Nucleus accumbens (tissue), 56 donors: ENCODE results near the gene NIPSNAP2.
"Not testable (repeated sequence)": the region's sequence is repeated elsewhere in the genome, so short reads cannot be mapped to it uniquely, and the experiment has no call there.

Experiments used
- DNase-seq, 56 donors: peaks; one replicate each; lab custom pipeline; 2025; lab: John Stamatoyannopoulos, UW

Gene NIPSNAP2

DNA sequence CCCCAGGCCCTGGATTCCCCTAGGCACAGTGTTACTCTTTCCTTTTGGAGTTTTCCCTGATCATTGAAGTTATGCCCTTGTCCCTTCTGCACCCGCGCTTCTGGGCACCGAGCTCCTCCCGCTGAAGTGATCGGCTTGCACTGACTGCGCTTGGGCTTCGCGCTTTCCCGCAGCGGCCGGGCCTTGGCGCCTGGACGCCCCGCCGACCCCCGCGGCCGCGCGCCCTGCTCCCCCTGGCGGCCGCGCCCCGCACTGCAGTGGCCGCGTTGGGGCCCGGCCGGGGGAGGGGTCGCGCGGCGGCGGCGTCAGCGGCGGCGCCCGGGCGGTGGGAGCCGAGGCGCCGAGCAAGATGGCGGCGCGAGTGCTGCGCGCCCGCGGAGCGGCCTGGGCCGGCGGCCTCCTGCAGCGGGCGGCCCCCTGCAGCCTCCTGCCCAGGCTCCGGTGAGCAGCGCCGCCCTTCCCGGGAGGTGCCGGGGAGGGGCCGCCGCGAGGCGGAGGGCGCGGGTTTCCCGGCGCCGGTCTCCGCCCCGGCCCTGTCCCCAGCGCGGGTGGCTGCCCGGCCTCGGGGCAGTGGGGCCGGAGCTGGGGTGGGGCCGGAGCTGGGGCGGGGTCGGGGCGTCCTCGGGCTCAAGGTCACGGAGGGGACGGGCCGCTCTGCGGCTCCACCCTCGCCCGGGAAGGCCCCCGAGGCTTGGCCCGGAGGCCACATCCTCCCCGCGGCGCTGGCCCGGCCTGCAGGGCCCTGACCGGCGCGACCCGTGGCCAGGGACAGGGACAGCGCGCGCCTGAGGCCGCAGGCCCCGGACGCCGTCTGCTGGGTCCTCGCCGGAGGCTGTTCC, at the start of gene NIPSNAP2:
TSS of gene NIPSNAP2 (plus strand) at position 325 of the 839 bp plus-strand sequence. CDS start at position 350, 25 bp downstream.
- DNase-seq, result peak in 52 of 56 donors; percentile 15 to 83 (median 52)

DNA sequence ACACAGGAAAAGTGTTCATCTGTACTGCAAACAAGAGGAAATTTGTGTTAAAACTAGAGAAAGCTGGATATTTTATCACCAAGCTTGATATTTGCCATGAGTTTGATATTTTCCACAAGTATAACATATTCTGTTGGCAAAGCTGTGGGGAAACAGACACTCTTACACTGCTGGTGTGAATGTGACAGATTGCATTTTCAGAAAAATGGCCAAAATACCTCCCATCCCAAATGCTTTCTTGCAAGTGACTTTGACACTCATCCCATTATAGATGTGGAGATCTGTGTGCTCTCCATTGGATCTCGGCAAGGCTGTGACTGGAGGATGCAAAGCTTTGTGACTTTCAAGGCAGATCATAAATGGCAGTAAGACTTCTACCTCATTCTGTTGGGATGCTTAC, 46.6 kb upstream of the NIPSNAP2 start:
- no peak for DNase-seq

DNA sequence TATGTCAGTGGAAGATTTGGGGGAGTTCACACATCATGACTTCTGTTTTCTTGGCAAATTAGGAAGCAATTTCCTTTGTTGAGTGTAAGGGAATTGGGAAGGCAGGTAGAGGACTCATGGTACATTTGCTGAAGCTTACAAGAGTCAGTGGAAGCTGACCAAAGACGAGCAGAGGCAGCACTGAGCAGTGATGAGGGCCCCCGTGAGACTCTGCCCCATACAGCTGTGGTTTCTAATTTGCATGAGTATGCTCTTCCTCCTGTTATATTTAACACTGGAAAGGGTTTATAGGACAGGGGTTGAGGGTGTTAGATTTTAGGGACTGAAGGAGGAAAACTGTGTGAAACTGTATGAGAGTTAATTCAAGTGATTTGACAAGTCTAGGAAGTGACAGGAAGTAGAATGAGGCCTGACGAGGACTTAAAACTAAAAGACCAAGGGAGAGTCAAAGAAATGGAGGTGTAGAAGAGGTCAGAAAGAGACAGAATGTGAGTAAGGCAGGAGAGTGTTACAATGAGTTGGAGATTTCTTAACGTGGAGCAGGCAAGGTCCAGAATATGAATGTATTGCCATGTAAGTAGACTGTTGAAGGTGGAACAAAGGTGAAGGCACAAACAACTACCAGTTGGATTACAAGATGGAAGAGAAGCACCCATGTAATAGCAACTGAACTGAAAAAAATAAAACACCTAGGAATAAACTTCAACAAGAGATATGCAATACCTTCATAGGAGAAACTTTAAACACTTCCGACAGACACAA, 36.2 kb upstream of the NIPSNAP2 start:
- DNase-seq, result no peak

DNA sequence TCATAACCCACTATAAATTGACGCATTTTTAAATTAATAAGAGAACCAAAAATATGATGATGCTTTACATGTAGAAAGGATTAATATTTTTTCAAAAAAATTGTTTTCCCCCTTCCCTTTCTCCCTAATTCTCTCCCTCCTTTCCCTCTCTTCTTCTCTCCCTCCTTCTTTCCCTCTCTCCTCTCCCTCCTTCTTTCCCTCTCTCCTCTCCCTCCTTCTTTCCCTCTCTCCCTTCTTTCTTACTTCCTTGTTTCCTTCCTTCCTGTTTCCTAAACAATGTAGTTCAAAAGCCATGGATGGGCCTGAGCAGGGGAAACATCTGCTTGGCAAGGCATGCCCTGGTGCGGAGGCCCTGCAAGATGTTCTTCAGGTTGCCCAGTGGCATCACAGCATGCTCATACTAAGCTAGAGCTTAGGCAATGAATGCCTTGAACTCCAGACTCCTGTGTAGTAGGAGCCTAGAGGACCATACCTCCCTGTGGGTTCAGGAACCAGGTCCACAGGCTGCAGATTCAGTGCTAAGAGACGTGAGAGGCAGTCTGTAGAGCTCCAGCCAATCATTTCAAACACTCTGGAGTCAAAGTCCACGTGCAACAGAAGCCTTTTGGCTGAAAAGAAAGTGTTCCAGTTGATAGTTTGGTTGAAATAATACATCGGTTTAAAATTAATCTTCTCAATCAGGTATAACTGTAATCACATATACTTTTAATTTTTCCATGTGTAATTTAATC, 32.8 kb upstream of the NIPSNAP2 start:
- no peak for DNase-seq

DNA sequence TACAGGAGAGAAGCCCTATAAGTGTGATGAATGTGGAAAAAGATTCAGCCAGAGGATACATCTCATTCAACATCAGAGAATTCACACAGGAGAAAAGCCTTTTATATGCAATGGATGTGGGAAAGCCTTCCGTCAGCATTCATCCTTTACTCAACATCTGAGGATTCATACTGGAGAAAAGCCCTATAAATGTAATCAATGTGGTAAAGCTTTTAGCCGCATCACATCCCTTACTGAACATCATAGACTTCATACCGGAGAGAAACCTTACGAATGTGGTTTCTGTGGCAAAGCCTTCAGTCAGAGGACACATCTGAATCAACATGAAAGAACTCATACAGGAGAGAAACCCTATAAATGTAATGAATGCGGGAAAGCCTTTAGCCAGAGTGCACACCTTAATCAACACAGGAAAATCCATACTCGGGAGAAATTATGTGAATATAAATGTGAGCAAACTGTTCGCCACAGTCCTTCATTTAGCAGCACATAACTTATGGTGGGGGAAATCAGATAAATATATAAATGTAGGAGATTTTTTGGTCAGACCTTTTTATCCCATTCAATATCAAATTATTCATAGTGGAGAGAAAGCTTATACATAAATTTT, 24.8 kb upstream of the NIPSNAP2 start:
- DNase-seq, result no peak

DNA sequence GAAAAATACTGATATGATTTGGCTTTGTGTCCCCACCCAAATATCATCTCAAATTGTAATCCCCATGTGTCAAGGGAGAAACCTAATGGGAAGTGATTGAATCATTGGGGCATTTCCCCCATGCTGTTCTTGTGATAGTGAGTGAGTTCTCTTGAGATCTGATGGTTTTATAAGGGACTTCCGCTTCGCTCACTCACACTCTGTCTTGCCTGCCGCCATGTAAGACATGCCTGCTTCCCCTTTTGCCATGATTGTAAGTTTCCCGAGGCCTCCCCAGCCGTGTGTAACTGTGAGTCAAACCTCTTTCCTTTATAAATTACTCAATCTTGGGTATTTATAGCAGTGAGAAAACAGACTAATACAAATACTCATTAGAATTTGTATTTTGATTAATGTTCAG, 17.8 kb upstream of the NIPSNAP2 start:
- DNase-seq, result no peak

DNA sequence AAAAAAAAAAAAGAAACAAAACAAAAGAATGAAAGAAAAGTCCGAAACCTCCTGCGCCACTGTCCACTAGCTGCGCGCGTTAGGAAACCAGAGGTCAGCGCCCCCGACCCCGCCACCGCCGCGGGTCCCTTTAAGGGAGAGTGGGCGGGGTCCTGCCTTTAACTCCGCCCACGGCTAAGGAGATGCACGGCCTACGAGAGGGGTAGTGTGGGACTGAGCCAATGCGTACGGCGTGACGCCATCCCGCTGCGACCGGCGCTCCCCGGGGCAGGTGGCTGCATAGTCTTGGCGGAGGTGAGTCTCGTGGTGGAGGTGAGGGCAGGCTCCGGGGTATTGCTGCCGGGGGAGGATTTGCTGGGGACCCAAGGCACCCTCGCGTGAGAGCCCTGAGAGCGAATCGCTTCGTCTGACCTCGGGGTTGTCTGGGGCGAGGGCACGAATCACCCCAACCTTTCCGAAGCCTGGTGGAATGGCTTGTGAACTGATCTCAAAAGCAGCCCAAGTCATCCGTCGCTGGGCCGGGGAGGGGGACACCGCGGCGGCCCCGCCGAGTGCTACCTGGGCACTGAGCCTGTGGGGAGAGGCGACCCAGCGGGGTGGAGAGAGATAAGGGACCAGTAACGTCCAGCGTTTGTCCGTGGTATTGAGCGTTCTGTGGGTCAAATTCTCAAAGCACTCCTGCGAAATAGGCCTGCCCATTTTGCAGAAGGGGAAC, 12.6 kb upstream of the NIPSNAP2 start, which contains the start of gene MRPS17:
TSS of gene MRPS17 (plus strand) at position 241 of the 715 bp plus-strand sequence. CDS start 1,319 bp downstream, outside the sequence.
- peak; percentile 50 to 96 (median 85) for DNase-seq

DNA sequence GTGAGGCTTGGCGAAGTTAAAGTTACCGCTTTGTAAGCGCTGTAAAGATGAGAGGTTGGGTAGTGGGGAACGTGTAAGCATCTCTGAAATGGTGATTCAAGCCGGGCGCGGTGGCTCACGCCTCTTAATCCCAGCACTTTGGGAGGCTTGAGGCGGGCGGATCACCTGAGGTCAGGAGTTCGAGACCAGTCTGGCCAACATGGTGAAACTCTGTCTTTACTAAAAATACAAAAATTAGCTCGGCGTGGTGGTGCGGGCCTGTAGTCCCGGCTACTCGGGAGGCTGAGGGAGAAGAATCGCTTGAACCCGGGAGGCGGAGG, 12.1 kb upstream of the NIPSNAP2 start:
- DNase-seq, result not testable (repeated sequence)

DNA sequence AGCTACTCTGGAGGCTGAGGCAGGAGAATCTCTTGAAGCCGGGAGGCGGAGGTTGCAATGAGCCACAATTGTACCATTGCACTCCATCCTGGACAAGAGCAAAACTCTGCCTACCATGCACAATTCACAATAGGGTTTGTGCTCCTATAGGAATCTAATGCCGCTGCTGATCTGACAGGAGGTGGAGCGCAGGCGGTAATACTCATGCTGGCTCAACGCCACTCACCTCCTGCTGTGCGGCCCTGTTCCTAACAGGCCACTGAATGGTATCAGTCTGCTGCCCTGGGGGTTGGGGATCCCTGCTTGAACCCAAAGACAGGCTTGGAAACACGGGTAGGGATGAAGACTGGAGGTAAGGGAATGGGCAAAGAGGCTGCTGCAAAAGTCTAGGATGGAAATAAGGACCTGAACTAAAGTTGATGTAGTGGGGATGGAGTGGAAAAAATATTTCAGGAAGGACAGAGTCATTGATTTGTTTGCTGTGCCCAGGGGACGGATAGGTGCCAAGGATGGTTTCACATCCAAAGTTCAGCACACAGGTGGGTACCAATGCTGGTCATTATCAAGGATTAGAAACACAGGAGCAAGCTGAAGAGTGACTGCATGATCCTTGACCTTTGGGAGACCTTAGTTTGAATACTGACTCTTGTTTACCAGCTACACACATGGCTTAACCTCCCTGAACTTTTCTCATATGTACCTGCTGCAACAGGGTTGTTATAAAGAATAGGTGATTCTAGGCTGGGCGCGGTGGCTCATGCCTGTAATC, 10.5 kb upstream of the NIPSNAP2 start:
- DNase-seq, result no peak

DNA sequence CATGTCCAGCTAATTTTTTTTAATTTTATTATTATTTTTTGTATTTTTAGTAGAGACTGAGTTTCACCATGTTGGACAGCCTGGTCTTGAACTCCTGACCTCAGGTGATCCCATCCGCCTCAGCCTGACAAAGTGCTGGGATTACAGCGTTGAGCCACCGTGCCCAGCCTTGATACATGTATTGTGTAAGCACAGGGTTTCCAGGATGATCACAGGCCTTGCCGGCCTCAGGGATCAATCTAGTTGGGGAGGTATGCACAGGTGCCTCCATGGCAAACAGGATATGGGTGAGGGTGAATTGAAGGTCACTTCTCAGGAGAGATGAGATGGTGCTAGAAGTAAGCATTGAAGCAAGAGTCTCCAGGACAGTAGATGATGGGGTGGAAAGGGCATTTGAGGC, 7.2 kb upstream of the NIPSNAP2 start:
- no peak for DNase-seq

DNA sequence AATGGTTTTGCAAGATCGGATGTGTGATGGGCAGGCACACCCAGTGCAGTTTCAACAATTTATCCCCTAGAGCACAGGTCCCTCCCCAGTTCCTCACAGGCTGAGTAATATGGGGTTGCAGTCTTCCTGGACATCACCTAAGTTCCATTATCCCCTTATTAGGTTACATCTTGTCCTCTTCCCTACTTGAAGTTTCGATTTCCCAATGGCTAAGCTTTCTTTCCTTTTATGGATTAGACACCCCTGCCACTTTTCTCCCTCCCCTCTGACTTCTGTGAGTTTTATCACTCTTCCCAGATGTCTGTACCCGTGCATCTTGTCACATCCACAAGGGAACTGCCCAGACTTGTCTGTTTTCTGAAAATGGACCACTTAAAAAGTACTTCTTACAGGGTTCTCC, 2.4 kb upstream of the NIPSNAP2 start:
- no peak for DNase-seq

DNA sequence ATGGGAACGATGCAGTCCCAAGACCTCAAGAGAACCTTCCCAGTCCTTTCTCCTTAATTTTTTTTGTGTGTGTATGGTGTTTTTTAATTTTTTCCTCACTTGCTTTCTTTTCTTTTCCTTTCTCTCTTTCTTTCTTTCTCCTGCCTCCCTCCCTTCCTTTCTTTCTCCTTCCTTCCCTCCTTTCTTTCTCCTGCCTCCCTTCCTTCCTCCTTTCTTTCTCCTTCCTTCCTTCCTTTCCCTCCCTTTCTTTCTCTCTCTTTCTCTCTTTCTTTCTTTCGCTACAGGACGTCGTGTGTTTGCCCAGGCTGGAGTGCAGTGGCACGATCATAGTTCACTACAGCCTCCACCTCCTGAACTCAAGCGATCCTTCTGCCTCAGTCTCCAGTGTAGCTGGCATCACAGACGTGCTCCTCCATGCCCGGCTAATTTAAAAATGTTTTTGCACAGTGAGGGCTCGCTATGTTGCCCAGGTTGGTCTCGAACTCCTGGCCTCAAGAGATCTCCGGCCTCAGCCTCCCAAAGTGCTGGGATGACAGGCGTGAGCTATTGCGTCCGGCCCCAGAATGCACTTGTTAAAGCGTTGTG, 709 bp upstream of the NIPSNAP2 start:
- DNase-seq, result peak in 1 of 56 donors; percentile 34

DNA sequence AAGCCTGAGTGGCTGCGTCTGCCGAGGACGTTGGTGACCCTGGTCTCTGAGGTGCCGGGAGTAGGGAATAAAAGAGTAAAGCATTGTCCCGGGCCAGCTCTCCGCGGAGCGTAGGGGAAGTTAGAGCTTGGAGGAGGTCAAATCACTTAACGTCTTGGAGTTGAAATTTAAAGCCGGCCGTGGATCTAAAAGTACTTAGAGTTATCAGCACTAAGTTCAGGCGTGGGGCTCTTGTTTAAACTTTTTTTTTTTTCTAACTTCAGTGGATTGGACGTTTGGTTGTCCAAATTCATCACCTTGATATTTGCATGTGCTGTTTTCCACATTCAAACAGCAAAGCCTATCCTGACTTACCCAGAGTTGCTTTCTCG, 700 bp downstream of the NIPSNAP2 start:
- DNase-seq, result peak in 1 of 56 donors; percentile 55

DNA sequence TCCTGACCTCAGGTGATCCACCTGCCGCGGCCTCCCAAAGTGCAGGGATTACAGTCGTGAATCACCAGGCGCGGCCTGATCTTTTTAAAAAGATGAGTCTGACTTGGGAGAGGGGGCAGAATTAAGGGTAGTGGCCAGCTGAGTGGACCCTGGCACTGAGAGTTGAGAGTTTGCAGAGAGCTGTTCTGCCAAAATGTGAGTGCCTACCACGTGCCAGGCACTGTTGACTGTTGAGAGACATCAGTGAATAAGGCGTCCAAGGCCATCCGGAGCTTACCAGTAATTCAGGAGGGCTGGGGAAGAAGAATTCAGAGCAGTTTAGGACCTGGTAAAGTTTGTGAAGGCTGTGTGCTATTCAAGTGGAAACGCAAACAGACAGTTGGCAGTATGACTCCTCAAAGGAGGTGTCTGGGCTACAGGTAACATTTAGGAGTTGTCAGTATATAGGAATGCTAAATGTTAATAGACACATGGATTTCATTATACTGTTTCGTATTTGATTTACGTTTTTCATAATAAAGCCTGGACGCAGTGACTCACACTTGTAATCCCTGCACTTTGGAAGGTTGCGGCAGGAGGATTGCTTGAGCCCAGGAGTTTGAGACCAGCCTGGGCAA, 1.5 kb downstream of the NIPSNAP2 start:
- DNase-seq, result peak in 17 of 56 donors; percentile 4 to 38 (median 16)

DNA sequence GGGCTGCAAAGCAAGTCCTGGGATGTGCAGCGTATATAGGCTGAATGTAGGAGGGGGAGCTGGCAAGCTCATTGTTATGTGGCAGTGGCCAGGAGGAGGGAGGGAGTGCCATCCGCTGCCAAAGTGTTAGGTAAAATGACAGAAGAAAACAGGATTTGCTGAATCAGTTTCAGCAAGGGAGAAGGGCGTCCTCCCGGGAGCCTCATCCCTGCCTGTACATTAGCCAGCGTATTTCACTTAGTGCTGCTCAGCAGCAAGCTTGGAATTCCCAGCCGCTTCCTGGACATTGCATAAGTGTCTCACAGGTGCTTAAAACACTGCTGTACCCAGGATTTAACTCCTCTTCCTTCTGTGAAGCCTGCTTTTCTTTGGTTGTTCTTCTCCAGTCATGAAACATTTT, 2.5 kb downstream of the NIPSNAP2 start:
- no peak for DNase-seq

DNA sequence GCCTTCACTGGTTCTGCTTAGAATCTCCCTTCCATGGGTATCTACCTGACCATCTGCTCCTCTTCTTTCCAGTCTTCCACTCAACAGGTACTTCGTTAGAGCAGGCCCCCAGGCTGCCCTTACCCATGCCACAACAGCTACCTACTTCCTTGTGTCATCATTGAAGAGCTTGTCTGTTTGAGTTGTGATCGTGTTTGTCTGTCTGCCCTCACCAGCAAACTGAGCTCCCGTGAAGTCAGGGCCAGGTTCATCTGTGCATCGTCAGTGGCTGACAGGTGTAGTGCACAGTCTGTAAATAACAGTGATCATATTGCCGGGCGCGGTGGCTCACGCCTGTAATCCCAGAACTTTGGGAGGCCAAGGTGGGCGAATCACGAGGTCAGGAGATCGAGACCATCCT, 5.0 kb downstream of the NIPSNAP2 start:
- no peak for DNase-seq

DNA sequence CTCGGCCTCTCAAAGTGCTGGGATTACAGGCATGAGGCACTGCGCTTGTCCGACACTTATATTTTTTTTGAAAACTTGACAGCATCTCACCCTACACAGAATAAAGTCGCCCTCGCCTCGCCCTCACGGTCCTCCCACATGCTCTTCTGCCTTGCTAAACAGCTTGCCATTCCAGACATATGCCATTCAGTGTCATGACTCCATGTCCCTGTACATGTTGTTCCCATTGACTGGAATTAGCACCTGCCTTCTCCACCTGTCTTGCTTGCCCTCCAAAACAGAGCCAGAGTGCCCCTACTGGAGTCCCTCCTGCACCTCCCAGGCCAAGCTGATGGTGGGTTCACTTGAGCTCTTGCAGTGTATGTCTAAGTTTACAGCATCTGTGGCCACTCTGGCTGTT, 6.2 kb downstream of the NIPSNAP2 start:
- DNase-seq, result no peak

DNA sequence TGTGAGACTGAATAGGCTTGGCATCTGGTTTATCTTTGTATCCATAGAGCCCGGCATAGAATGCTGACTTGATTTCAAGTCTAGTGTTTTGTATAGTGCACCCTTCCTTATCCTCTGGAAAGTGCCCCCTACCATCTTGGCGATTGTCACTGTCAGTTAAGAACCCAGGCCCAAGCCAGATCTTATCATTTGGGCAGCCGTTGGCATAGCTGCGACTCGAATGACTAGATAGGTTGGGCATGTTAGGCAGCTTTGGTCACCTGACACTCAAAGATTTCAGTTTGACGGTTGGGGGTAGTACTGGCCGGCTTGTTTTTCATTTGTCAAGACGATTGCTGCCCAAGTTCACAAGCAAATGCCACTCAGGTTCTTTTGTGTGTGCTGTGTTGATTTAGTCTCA, 6.6 kb downstream of the NIPSNAP2 start:
- no peak for DNase-seq
